A549 (cell line): ENCODE results near the gene MVB12B. TPM values are rescaled to one million over a fixed set of nuclear protein-coding genes. Genes with fewer than 3 reads are reported as not detected.

Source experiments
- ATAC-seq, 2 experiments: fragments of 200-7000 bp in 1 of 2; fragments of >200 bp in 1 of 2; cut with Nextera tagmentation in 1 of 2; cut with Tn5 transposase in 1 of 2; 3 replicates each; pipeline versions ENCODE4 v1.8.0 to v1.9.1; 2018 to 2020; ENCODE audit warnings: mild to moderate bottlenecking in 1 of 2, moderate library complexity in 1 of 2
- CTCF ChIA-PET: fragments of 300-600 bp; sonication (Branson Sonifier 250); formaldehyde crosslinking; extraction: SDS; loops from one replicate; lab custom pipeline; 2021; ENCODE audit warnings: antibody characterized with exemption, inconsistent platforms; lab: Yijun Ruan, JAX
- POLR2A ChIA-PET: fragments of 350-600 bp; formaldehyde crosslinking; extraction: SDS; loops from one replicate; lab custom pipeline; 2021; ENCODE audit warnings: antibody characterized with exemption, inconsistent platforms; lab: Yijun Ruan, JAX
- DNase-seq, 2 experiments: peaks; one replicate each; pipeline versions ENCODE4 v3.0.0 to v3.0.0-alpha.2; 2011 to 2016; ENCODE audit warnings: low read depth in 1 of 2, low spot score in 1 of 2
- FAIRE-seq: peaks from 2 replicates; lab custom pipeline; 2011; peaks lifted over from hg19 to GRCh38; lab: Jason Lieb, UNC
- H3K27ac ChIP-seq, 2 experiments: fragments of >200 bp; sonication (Bioruptor Twin); formaldehyde crosslinking; 3 replicates each; pipeline ENCODE4 v1.5.1; 2016 to 2017
- H3K4me1 ChIP-seq: fragments of >200 bp; sonication (Bioruptor Twin); formaldehyde crosslinking; 3 replicates; pipeline ENCODE4 v1.6.1; 2016
- H3K4me2 ChIP-seq: fragments of >200 bp; sonication (Bioruptor Twin); formaldehyde crosslinking; 3 replicates; pipeline ENCODE4 v1.6.1; 2016
- H3K4me3 ChIP-seq: fragments of >200 bp; sonication (Bioruptor Twin); formaldehyde crosslinking; 3 replicates; pipeline ENCODE4 v1.5.1; 2016
- H3K9me3 ChIP-seq: fragments of >200 bp; sonication (Bioruptor Twin); formaldehyde crosslinking; 3 replicates; pipeline ENCODE4 v1.6.1; 2016
- BCL3 ChIP-seq: fragments of >200 bp; sonication (Bioruptor Twin); formaldehyde crosslinking; IDR thresholded peaks from 3 replicates; pipeline ENCODE4 v1.6.1; 2016
- CBX2 ChIP-seq: fragments of 200-600 bp; sonication (generic); IDR thresholded peaks from 2 replicates; pipeline ENCODE4 v1.6.1; 2016; ENCODE audit warnings: low read depth, mild to moderate bottlenecking, borderline replicate concordance
- CEBPB ChIP-seq, 2 experiments: fragments of >200 bp in 1 of 2; sonication (Bioruptor Twin) in 1 of 2; formaldehyde crosslinking in 1 of 2; IDR thresholded peaks; 2 replicates each; pipeline ENCODE4 v1.6.1; 2012 to 2016
- CHD2 ChIP-seq: fragments of 150-350 bp; IDR thresholded peaks from 2 replicates; pipeline ENCODE4 v1.6.1; 2014; ENCODE audit warnings: low read length; ENCODE audit not compliant: partially characterized antibody
- CTCF ChIP-seq: fragments of >200 bp; sonication (Bioruptor Twin); formaldehyde crosslinking; IDR thresholded peaks from 3 replicates; pipeline ENCODE4 v1.5.1; 2016
- ESRRA ChIP-seq: fragments of 150-350 bp; IDR thresholded peaks from 2 replicates; pipeline ENCODE4 v1.6.1; 2014; ENCODE audit warnings: mild to moderate bottlenecking, low read length, borderline replicate concordance
- FOXS1 ChIP-seq: fragments of 250-450 bp; sonication (Bioruptor Pico); IDR thresholded peaks from 2 replicates; pipeline ENCODE4 v1.5.0; 2020; ENCODE audit warnings: mild to moderate bottlenecking, moderate library complexity
- GATA3 ChIP-seq: IDR thresholded peaks from 2 replicates; pipeline ENCODE4 v1.6.1; 2012; ENCODE audit warnings: borderline replicate concordance
- HDAC2 ChIP-seq: fragments of 200-600 bp; sonication (generic); IDR thresholded peaks from 2 replicates; pipeline ENCODE4 v1.6.1; 2016
- HEYL ChIP-seq: fragments of 250-450 bp; sonication (Bioruptor Pico); IDR thresholded peaks from 2 replicates; pipeline ENCODE4 v1.8.0; 2021; ENCODE audit warnings: mild to moderate bottlenecking, moderate library complexity
- HOXB5 ChIP-seq: fragments of 250-450 bp; sonication (Bioruptor Pico); IDR thresholded peaks from 2 replicates; pipeline ENCODE4 v1.5.0; 2020; ENCODE audit warnings: mild to moderate bottlenecking, moderate library complexity
- KDM1A ChIP-seq: fragments of 200-600 bp; sonication (generic); IDR thresholded peaks from 2 replicates; pipeline ENCODE4 v1.6.1; 2016; ENCODE audit warnings: low read depth, mild to moderate bottlenecking
- MAZ ChIP-seq: fragments of 150-350 bp; IDR thresholded peaks from 2 replicates; pipeline ENCODE4 v1.6.1; 2014; ENCODE audit warnings: antibody characterized with exemption, low read depth, low read length, borderline replicate concordance
- PBX3 ChIP-seq: IDR thresholded peaks from 2 replicates; pipeline ENCODE4 v1.6.1; 2012
- PHF8 ChIP-seq: fragments of 200-600 bp; sonication (generic); IDR thresholded peaks from 2 replicates; pipeline ENCODE4 v1.6.1; 2016; ENCODE audit warnings: low read depth, mild to moderate bottlenecking, antibody characterized with exemption, moderate library complexity, borderline replicate concordance
- POLR2AphosphoS2 ChIP-seq: conservative IDR thresholded peaks from 2 replicates; pipeline ENCODE4 v1.6.1; 2012; ENCODE audit warnings: low read length, improper control_type of control experiment, inconsistent platforms
- RAD21 ChIP-seq, 2 experiments: fragments of >200 bp in 1 of 2; sonication (Bioruptor Twin) in 1 of 2; formaldehyde crosslinking in 1 of 2; IDR thresholded peaks in 1 of 2; conservative IDR thresholded peaks in 1 of 2; 2 replicates in 1 of 2; 3 replicates in 1 of 2; pipeline ENCODE4 v1.6.1; 2012 to 2018; ENCODE audit warnings: inconsistent platforms in 1 of 2
- RARB ChIP-seq: fragments of 250-450 bp; sonication (Bioruptor Pico); IDR thresholded peaks from 2 replicates; pipeline ENCODE4 v1.8.0; 2021; ENCODE audit warnings: mild to moderate bottlenecking, moderate library complexity
- REST ChIP-seq: fragments of 200-600 bp; sonication (generic); IDR thresholded peaks from 2 replicates; pipeline ENCODE4 v1.6.1; 2016; ENCODE audit warnings: antibody characterized with exemption, mild to moderate bottlenecking, moderate library complexity
- SMC3 ChIP-seq: fragments of >200 bp; sonication (Bioruptor Twin); formaldehyde crosslinking; IDR thresholded peaks from 3 replicates; pipeline ENCODE4 v1.6.1; 2018; ENCODE audit warnings: inconsistent platforms
- SREBF2 ChIP-seq: fragments of 450-650 bp; IDR thresholded peaks from 2 replicates; pipeline ENCODE4 v1.6.1; 2014; ENCODE audit warnings: mild to moderate bottlenecking, moderate library complexity
- TFCP2L1 ChIP-seq: fragments of 250-450 bp; sonication (Bioruptor Pico); IDR thresholded peaks from 2 replicates; pipeline ENCODE4 v1.5.0; 2021; ENCODE audit warnings: mild to moderate bottlenecking
- TP53 ChIP-seq: fragments of 250-450 bp; sonication (Bioruptor Pico); IDR thresholded peaks from 2 replicates; pipeline ENCODE4 v1.5.0; 2021; ENCODE audit warnings: mild to moderate bottlenecking, moderate library complexity
- ZC3H11A ChIP-seq: fragments of 450-650 bp; IDR thresholded peaks from 2 replicates; pipeline ENCODE4 v1.6.1; 2014; ENCODE audit warnings: antibody characterized with exemption, mild to moderate bottlenecking
- ZFP36 ChIP-seq: fragments of 450-650 bp; IDR thresholded peaks from 2 replicates; pipeline ENCODE4 v1.6.1; 2014; ENCODE audit warnings: borderline replicate concordance; ENCODE audit not compliant: partially characterized antibody
- ZNF302 ChIP-seq: fragments of 250-450 bp; sonication (Bioruptor Pico); IDR thresholded peaks from 2 replicates; pipeline ENCODE4 v1.9.0; 2021; ENCODE audit warnings: inconsistent platforms, mild to moderate bottlenecking, moderate library complexity
- WGBS: methylation state at CpG from one replicate; pipeline ENCODE4 v1.1.6; 2017; ENCODE audit errors: missing lambda C conversion rate; 5-methylcytosine and 5-hydroxymethylcytosine counted together
- polyA plus RNA-seq, 4 experiments: library from polyadenylated mRNA; depleted of rRNA in 3 of 4; stranded (reverse); fragments of >200 nt; fragmentation: RNase III in 1 of 4; extraction: RNeasy Plus Mini Kit Qiagen cat#74134 plus additional on column Dnase treatment in 1 of 4; gene quantifications; 2 replicates in 3 of 4; 3 replicates in 1 of 4; pipeline ENCODE4 v1.2.3, GENCODE V29; 2011 to 2017

MVB12B gene
- polyA plus RNA-seq, 2 of the 4 experiments (the other 2 are of a cell fraction), result 4.6 to 5.9 TPM

- DNase-seq (no peak), FAIRE-seq (no peak), ATAC-seq (no peak)
- Histone ChIP-seq H3K9me3 (no peaks in the 10 kb centered on the region), H3K4me3 (no peak overlapping the region), H3K27ac (no peak overlapping the region), H3K4me1 (no peaks in the 10 kb centered on the region), H3K4me2 (no peak overlapping the region)
- POLR2A ChIA-PET, result no interaction called here
- TF ChIP-seq HOXB5 (CRISPR knock-in tag) (no peak), POLR2AphosphoS2 (no peak), TFCP2L1 (CRISPR knock-in tag) (no peak), CEBPB (IDR thresholded peaks at IDR 0.05) (no peak), FOXS1 (CRISPR knock-in tag) (no peak), MAZ (no peak), CHD2 (no peak)
- CTCF ChIA-PET, result interaction anchor here (4.6 to 10.3 kb wide), 3 partner anchors 90 to 993 kb away, joined by 32 to 198 read pairs (median 62); no protein-coding TSS in a partner anchor
- 78% methylated on average over 6 of the region's 6 CpGs for WGBS
These were observed 74.5 kb downstream of the MVB12B start for GRCh38 chr9:126401107-126401506.

GRCh38 chr9:126401581-126401980 lies 75.0 kb downstream of the MVB12B start:
- TF ChIP-seq REST, result no peak
- no peak for TF ChIP-seq PHF8
- no peak for TF ChIP-seq ZNF302 (CRISPR knock-in tag)
- TF ChIP-seq TFCP2L1 (CRISPR knock-in tag), result no peak
- TF ChIP-seq SREBF2, result no peak
- TF ChIP-seq RAD21 (conservative IDR thresholded peaks at IDR 0.05 in 1 of 2, IDR thresholded peaks at IDR 0.05 in 1 of 2), result no peak
- no peak for TF ChIP-seq PBX3
- no peak for TF ChIP-seq ZC3H11A
- no peak for TF ChIP-seq RARB (CRISPR knock-in tag)
- TF ChIP-seq CTCF, result no peak
- no peak for TF ChIP-seq SMC3
- no peak for TF ChIP-seq CBX2
- TF ChIP-seq TP53 (CRISPR knock-in tag), result no peak
- no peak for TF ChIP-seq ZFP36
- no peak for TF ChIP-seq HEYL (CRISPR knock-in tag)
- no peak for TF ChIP-seq GATA3
- TF ChIP-seq BCL3, result no peak
- TF ChIP-seq ESRRA, result no peak
- no peak for TF ChIP-seq KDM1A
- no peak for TF ChIP-seq HDAC2
- ChIA-PET CTCF (interaction anchor here (1.0 to 10.3 kb wide), 2 partner anchors 13 to 102 kb away, joined by 3 to 198 read pairs; no protein-coding TSS in a partner anchor), POLR2A (no interaction called here)
- no peak for FAIRE-seq
- no peak for ATAC-seq
- H3K27ac ChIP-seq, result no peak overlapping the region
- no peaks in the 10 kb centered on the region for H3K9me3 ChIP-seq
- no peaks in the 10 kb centered on the region for H3K4me1 ChIP-seq
- no peak overlapping the region for H3K4me2 ChIP-seq
- DNase-seq, result no peak
- no peak overlapping the region for H3K4me3 ChIP-seq
- 91% methylated on average over 12 of the region's 12 CpGs for WGBS
